Neutrophil (primary cell): ENCODE results near the gene MARK4.
A peak's percentile ranks its signal among the peaks of the same experiment; 100 is the strongest.

ENCODE experiments used
- H3K27ac ChIP-seq: fragments of 200-600 bp; sonication (generic); 2 replicates; pipeline ENCODE4 v1.5.1; 2016; ENCODE audit warnings: mild to moderate bottlenecking, moderate library complexity
- H3K27me3 ChIP-seq: fragments of 200-600 bp; sonication (generic); 2 replicates; pipeline ENCODE4 v1.6.0; 2016; ENCODE audit warnings: mild to moderate bottlenecking
- H3K36me3 ChIP-seq: fragments of 200-600 bp; sonication (generic); 2 replicates; pipeline ENCODE4 v1.5.1; 2017
- H3K4me1 ChIP-seq, 2 experiments: fragments of 200-600 bp in 1 of 2; sonication (generic) in 1 of 2; 1 replicate in 1 of 2; 2 replicates in 1 of 2; pipeline versions ENCODE4 v1.5.1 to v1.6.1; 2013 to 2016; ENCODE audit warnings: low read depth in 1 of 2, low read length in 1 of 2, mild to moderate bottlenecking in 1 of 2, moderate library complexity in 1 of 2; ENCODE audit not compliant: control insufficient read depth in 1 of 2, insufficient read depth in 1 of 2
- H3K4me3 ChIP-seq, 2 experiments: fragments of 200-600 bp in 1 of 2; sonication (generic) in 1 of 2; 1 replicate in 1 of 2; 2 replicates in 1 of 2; pipeline ENCODE4 v1.5.1; 2013 to 2016; ENCODE audit warnings: low read depth in 1 of 2, low read length in 1 of 2, mild to moderate bottlenecking in 1 of 2, moderate library complexity in 1 of 2
- H3K9me3 ChIP-seq: fragments of 200-600 bp; sonication (generic); 2 replicates; pipeline ENCODE4 v1.5.1; 2016
- TF ChIP-seq, protein P1 (sequence below): fragments of 200-600 bp; sonication (generic); IDR thresholded peaks from 2 replicates; pipeline ENCODE4 v1.5.1; 2016; ENCODE audit warnings: antibody characterized with exemption

MARK4 gene

DNA sequence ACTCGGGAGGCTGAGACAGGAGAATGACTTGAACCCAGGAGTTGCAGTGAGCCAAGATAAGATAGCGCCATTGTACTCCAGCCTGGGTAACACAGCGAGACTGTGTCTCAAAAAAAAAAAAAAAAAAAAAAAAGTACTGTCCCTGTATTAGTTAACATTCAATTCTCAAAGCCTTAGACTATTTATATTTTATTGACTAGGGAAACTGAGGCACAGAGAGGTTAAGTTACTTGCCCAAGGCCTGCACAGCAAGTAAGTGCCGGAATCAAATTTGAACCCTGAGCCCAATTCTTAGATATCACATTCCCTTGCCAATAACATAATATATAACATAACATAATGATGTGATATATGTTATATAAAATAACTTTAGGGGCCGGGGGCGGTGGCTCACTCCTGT lies 88.6 kb downstream of the MARK4 start:
- no peaks in the 10 kb centered on the region for H3K36me3 ChIP-seq
- TF ChIP-seq, protein P1, sequence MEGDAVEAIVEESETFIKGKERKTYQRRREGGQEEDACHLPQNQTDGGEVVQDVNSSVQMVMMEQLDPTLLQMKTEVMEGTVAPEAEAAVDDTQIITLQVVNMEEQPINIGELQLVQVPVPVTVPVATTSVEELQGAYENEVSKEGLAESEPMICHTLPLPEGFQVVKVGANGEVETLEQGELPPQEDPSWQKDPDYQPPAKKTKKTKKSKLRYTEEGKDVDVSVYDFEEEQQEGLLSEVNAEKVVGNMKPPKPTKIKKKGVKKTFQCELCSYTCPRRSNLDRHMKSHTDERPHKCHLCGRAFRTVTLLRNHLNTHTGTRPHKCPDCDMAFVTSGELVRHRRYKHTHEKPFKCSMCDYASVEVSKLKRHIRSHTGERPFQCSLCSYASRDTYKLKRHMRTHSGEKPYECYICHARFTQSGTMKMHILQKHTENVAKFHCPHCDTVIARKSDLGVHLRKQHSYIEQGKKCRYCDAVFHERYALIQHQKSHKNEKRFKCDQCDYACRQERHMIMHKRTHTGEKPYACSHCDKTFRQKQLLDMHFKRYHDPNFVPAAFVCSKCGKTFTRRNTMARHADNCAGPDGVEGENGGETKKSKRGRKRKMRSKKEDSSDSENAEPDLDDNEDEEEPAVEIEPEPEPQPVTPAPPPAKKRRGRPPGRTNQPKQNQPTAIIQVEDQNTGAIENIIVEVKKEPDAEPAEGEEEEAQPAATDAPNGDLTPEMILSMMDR, result no peak
- peaks cover 62% of the 10 kb centered on the region for H3K27me3 ChIP-seq
- H3K4me1 ChIP-seq, result peaks cover 0 to 12% of the 10 kb centered on the region in 2 experiments
- H3K9me3 ChIP-seq, result no peaks in the 10 kb centered on the region
- H3K4me3 ChIP-seq, result no peak overlapping the region
- no peak overlapping the region for H3K27ac ChIP-seq

DNA sequence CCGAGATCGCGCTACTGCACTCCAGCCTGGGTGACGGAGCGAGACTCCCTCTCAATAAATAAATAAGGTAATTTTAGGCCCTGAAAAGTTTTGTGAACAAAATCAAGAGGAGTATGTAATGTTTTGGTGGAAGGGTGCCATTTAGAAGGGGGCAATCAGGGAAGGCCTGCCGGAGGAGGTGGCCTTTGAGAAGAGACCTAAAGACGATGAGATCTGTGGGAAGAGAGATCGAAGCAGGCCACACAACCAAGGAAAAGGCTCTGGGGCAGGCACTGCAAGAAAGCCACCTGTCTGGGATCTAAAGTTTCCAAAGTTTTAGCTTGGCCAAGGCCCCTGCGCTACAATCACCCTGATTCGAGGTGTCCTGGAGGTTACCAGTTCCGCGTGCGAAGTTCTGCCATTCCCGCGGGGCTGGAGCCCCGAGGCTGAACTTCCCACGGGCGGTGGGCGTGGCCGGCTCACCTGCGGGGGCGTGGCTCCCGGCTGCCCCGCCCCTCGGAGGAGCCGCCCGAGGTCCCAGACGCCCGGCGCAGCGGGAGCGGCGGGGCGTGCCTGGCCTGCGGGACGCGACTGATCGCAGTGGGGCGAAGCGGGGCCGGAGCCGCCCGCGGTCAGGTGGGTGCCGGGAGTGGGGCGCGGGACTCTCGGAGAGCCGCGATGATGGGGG lies 89.3 kb downstream of the MARK4 start, which contains the start of gene KLC3:
TSS of gene KLC3 (plus strand) at position 519 of the 667 bp plus-strand sequence. CDS start 4,792 bp downstream, outside the sequence.
- Histone ChIP-seq H3K4me3 (peak within 1 kb of the TSS; percentile 16 to 21), H3K4me1 (peaks cover 0 to 12% of the 10 kb centered on the region in 2 experiments), H3K27me3 (peaks cover 69% of the 10 kb centered on the region), H3K9me3 (no peaks in the 10 kb centered on the region), H3K27ac (no peak within 1 kb of the TSS), H3K36me3 (no peaks in the 10 kb centered on the region)
- TF ChIP-seq, protein P1, result no peak

DNA sequence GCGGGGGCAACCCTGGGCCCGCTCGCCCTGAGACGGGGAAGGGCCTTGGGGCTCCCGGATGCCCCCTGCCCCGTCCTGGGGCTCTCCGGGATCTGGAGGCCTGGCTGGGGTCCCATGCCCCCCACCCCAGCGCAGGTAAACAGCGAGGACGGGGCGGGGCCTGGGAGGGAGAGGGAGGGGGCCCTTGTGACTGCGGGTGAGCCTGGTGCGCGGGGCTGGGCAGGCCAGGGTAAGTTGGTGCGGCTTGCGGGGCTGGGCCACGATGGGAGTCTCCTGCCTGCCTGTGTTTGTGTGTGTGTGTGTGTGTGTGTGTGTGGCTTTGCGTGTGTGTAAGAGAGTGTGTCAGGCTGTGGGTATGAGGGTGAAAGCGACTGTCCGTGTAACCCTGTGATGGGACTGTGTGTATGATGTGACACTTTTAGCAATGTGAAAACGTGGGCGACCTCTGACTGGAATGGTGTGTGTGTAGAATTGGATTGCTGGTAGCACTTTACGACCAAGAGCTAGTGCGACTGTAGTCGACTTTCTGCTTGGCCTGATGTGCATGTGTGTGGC lies 89.9 kb downstream of the MARK4 start:
- Histone ChIP-seq H3K36me3 (no peaks in the 10 kb centered on the region), H3K4me3 (peak overlapping the region; percentile 16 to 21), H3K9me3 (no peaks in the 10 kb centered on the region), H3K27ac (no peak overlapping the region), H3K27me3 (peaks cover 76% of the 10 kb centered on the region), H3K4me1 (peaks cover 0 to 12% of the 10 kb centered on the region in 2 experiments)
- TF ChIP-seq, protein P1, result no peak

DNA sequence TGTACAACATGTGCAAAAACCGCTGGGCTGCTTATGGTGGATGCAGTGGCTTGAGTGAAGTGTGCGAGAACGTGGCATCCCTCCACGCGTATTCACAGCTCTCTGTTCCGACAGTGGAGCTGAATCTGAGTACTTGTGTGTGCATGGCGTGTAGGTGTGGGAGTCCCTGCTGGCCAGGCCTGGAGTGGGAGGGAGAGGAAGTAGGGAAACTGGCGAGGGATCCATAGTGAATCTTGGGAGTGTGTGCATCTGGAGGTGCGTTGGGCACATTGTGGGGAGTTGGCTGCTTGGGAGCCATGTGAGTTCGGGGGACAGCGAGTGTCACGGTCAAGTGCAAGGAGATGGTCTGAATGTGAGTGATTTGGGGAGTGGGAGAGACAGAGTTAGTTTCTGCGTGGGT lies 91.8 kb downstream of the MARK4 start:
- peaks cover 0 to 12% of the 10 kb centered on the region in 2 experiments for H3K4me1 ChIP-seq
- H3K27ac ChIP-seq, result no peak overlapping the region
- no peak overlapping the region for H3K4me3 ChIP-seq
- no peaks in the 10 kb centered on the region for H3K9me3 ChIP-seq
- peaks cover 86% of the 10 kb centered on the region for H3K27me3 ChIP-seq
- TF ChIP-seq, protein P1, result no peak
- no peaks in the 10 kb centered on the region for H3K36me3 ChIP-seq

DNA sequence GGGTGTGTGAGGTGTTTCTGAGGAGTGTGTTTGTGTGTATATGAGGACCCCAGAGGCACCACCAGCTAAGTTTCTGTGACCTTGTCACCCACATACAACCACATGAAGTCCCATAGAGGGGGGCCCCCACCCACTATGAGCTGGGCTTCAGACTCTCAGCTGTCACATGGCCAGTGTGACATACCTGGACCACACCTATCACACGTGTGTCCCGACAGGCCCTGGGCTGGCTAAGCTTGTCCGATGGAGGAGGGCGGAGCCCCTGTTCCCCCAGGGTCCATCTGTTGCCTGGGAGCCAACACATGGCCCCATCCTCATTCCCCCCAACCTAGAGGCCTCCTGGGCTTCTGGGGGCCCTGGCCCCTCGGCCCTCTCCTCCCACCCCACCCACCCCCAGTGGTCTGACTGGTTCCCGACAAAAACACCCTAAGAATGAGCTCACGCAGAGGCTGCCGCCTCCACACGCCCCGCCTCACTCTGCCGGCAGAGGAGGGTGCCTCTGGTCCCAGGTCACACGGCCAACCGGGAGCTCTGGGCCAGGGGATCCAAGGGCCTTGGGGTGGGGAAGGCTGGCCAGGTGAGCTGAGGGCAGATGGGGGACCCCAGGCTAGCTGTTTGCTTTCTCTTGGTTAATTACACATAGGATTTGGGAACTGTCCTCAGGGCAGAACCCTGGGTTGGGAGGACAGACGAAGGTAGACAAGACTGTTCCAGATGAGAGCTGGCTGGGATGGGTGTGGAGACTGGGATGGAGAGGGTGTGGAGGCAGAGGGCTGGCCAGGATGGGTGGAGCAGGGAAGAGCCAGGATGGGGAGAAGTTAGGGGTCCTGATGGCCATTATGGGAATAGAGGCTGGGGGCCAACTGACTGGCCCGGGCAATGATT lies 93.8 kb downstream of the MARK4 start:
- Histone ChIP-seq H3K27ac (no peak overlapping the region), H3K4me3 (no peak overlapping the region)
- TF ChIP-seq, protein P1, result no peak

More for the DNA sequence above, 93.8 kb downstream of the MARK4 start:
- Histone ChIP-seq H3K36me3 (no peaks in the 10 kb centered on the region), H3K27me3 (peaks cover 76% of the 10 kb centered on the region), H3K4me1 (peaks cover 0 to 7% of the 10 kb centered on the region in 2 experiments), H3K9me3 (no peaks in the 10 kb centered on the region)
